ENCODE results near the gene TENM3.
"Not testable (repeated sequence)": the region's sequence is repeated elsewhere in the genome, so short reads cannot be mapped to it uniquely, and the experiment has no call there.

The TENM3 gene

DNA sequence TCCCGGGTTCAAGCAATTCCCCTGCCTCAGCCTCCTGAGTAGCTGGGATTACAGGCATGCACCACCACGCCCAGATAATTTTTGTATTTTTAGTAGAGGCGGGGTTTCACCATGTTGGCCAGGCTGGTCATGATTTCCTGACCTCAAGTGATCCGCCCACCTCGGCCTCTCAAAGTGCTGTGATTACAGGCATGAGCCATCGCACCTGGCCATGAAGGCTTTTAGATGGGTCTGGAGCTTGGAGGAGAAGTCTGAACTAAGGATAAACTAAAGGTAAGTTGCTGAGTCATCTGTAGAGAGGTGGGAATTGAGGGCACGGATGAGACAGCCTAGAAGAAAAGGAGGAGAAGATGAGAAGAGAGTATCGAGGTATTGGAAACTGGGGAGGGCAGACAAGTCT is at the start of gene TENM3:
TENM3 (plus strand) TSS at position 199 of the 400 bp plus-strand sequence. CDS start 80,619 bp downstream, outside the sequence.
- DNase-seq, result not testable (repeated sequence)

- no peak for DNase-seq
These were observed 48.9 kb upstream of the TENM3 start for GRCh38 chr4:182194091-182194824.

DNA sequence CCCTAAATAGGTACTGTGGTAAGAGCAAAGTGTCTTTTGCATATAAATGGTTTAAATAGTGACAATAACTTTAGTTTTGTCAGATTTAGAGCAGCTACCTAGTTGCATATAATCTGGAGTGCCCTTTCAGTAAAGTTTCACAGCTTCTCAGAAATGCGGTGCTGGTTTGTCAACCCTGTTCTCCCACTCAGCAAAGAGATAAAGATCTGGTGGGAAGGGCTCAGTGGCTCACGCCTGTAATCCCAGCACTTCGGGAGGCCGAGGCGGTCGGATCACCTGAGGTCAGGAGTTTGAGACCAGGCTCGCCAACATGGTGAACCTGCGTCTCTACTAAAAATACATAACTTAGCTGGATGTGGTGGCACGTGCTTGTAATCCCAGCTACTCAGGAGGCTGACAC is 45.6 kb upstream of the TENM3 start:
- no peak for DNase-seq

DNA sequence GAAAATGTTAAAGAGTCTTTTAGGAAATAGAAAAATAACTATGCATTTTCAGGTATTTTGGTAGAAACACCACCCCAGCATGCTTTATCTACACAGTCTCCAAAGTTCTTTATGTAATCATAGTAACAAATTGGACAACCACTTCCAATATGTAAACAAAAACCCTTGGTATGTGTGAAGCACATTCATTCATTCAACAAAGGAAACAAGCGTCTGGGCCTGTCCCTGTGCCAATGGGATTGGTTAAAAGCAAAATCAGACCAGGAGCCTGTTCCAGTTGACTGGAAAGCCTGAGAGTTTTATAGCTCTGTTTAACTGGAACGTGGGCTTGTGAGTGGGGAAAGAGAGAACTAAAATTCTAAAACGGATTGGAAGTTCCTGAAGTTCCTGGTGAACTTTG is 41.3 kb upstream of the TENM3 start:
- DNase-seq, result no peak

GRCh38 chr4:182202650-182203049 is 40.6 kb upstream of the TENM3 start:
- no peak for DNase-seq

DNA sequence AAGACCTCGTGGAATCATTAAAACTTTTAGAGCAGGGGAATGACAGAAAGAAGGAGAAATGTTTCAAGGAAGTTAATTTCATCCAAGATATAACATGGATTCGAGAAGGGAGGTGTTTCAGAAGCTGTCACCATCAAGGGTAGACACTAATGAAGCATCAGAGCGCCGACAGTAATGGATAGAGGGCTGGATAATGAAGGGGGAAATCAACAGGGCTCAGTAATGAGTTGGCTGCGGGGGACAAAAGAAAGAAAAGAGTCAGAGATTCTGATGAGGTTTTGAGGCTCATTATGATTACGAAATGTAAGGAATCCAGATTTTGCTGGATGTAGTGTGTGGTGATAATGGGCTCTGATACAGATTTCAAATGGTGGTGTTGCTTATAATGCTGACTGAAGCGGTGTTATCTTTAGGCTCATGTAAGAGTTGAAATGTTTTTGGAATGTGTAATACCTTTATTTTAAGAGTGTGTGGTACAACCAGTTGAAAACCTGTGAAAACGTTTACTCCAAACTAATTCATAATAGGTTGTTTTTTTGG is 39.3 kb upstream of the TENM3 start:
- no peak for DNase-seq

- DNase-seq, result no peak
These were observed 37.9 kb upstream of the TENM3 start for GRCh38 chr4:182205306-182205705.

DNA sequence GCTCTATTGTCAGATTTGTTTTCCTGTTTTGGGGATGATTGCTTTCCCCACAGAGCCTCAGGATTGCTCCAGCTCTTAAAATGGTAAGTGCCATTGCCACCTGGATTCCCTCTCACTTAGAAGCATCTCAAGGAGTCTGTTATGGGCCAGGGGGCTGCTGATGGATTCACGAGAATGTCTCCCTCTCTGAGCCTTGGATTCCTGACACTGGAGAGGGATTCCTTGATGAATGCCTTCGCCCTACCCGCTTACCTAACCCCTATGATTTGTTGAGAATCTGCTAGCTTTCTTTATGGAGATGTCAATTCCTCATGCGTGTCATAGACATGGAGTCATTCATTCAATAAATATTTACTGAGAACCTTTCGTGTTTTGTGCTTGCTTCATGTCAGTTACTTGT is 36.9 kb upstream of the TENM3 start:
- DNase-seq, result no peak

GRCh38 chr4:182206916-182207315 is 36.3 kb upstream of the TENM3 start:
- no peak for DNase-seq

- DNase-seq, result no peak
These were observed 35.3 kb upstream of the TENM3 start for GRCh38 chr4:182207830-182208396.

- DNase-seq, result no peak
These were observed 34.6 kb upstream of the TENM3 start for GRCh38 chr4:182208526-182209050.

DNA sequence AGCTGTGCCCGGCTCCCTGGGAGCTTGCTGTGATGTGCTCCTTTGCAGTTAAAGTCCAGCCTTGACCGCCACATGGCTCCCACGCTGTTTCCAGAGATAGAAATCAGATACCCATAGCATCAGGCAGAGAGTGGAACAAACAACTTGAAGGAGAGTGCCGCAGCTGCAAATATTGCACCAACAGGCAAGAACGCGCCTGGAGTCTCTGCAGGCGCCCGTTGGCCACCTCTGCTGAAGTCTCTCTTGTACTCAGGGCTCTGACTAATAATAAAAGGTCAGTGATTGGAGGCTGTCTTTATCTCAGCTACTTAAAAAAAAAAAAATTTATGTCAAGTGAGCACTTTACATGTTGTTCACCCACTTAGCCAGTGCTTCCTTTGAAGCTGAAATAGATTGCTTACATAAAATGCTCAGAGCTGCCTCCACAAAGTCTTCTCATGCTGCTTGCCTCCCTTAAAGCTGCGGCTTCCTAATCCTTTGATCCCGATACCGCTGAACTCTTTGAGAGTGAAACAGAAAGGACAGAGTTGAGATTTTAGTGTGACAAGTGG is 30.9 kb upstream of the TENM3 start:
- DNase-seq, result no peak

GRCh38 chr4:182213004-182213403 is 30.2 kb upstream of the TENM3 start:
- no peak for DNase-seq

GRCh38 chr4:182215148-182215547 is 28.1 kb upstream of the TENM3 start:
- DNase-seq, result no peak

DNA sequence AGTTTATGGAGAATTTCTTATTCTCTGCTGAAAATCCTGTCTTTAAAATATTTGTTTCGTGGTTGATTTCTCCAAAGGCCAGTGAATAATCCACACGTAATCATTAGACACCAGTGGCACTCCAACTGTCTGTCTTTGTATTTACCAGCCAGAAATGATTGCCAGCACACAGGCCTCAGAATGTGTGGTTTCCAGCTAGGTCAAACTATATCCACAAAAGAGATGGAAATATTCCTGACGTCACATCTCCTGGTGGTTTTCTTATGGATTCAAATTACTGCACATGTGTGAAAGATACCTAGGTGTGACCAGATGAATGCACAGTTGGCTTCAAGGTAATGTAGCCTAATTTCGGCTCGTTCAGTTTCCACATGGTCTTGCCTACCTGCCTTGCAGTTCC is 27.2 kb upstream of the TENM3 start:
- no peak for DNase-seq

GRCh38 chr4:182219411-182220056 is 23.7 kb upstream of the TENM3 start:
- DNase-seq, result no peak

GRCh38 chr4:182221987-182222386 is 21.2 kb upstream of the TENM3 start:
- no peak for DNase-seq

DNA sequence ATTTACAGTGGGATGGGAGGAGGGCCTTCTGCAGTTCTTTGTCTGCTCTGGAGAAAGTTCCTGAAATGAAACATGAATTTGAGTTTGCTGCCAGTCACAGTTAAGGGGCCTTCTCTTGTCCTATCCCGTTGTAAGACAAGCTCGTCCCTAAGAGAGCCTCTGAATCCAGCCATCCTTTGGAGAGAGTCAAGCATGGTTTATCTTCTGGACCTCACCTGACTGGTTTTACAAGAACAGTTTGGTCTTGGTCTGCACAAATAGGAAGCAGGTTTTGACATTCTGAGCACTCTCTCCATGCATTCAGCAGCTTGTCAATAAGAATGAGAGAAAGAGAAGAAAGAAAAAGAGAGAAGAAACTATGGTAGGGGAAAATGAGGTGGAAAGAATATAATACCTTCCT is 20.4 kb upstream of the TENM3 start:
- DNase-seq, result no peak

GRCh38 chr4:182223708-182224107 is 19.5 kb upstream of the TENM3 start:
- DNase-seq, result no peak

DNA sequence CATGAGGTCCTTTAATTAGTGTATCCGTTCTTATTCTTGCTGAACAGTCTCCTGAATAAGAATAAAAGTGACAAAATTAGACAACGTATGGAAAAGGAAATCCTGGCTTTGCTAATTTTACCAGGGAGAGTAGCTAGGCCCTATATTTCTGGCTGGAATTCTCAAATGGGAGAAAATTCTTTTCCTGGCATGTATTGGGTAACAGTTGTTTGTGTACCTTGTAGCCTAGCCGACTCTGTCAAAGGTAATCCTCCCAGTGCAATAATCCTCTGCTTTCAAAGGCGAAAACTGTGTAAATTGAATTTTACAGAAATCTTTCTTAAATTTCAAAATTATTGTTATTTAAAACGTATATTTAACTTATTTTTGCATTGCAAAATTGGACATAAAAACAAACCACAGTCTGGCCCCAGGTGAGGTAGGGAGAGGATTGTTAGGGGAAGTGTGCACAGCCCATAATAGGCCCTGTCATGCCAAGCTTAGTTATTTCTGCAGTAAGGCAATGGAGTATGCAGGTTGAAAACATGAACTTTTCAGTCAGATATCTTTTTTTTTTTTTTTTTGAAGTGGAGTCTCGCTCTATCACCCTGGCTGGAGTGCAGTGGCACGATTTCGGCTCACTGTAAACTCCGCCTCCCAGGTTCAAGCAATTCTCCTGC is 18.9 kb upstream of the TENM3 start:
- no peak for DNase-seq

- no peak for DNase-seq
These were observed 17.8 kb upstream of the TENM3 start for GRCh38 chr4:182225257-182225852.

DNA sequence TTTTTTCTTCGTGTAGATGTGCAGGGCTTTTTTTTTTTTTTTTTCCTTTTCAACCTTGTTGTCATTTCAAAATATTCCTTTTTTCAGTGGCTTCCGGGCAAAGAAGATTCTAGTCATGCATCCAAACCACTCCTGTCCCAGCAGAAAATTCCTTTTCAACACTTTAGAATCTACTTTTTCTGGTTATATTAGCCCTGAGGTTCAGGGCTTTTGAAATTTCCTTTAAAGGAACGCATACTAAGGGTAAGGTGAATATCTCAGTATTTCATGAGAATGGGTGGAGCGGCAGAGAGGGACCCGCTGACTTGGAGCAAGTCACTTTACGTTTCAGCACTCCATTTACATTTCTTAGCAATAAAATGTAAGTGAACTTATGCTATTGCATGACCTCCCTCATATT is 15.6 kb upstream of the TENM3 start:
- DNase-seq, result no peak
